Lower lobe of right lung (tissue), 2 donors: ENCODE data around the gene OPALIN. TPM values are rescaled to one million over a fixed set of nuclear protein-coding genes. Genes with fewer than 3 reads are reported as not detected.

Source experiments
- ATAC-seq, 2 donors: fragments of 200-7000 bp; cut with Tn5 transposase; one replicate each; pipeline ENCODE4 v1.9.1; 2020 to 2022; ENCODE audit warnings: mild to moderate bottlenecking in 2 of 2, moderate library complexity in 2 of 2
- DNase-seq: peaks from one replicate; pipeline ENCODE4 v3.0.0-alpha.2; 2020
- H3K27ac ChIP-seq: fragments of 200-600 bp; one replicate; pipeline ENCODE4 v1.8.0; 2022
- H3K27me3 ChIP-seq: fragments of 200-600 bp; one replicate; pipeline ENCODE4 v1.8.0; 2022; ENCODE audit warnings: low read depth
- H3K36me3 ChIP-seq: fragments of 200-600 bp; one replicate; pipeline ENCODE4 v1.8.0; 2022; ENCODE audit warnings: mild to moderate bottlenecking
- H3K4me1 ChIP-seq: fragments of 200-600 bp; one replicate; pipeline ENCODE4 v1.8.0; 2022
- H3K4me3 ChIP-seq: fragments of 200-600 bp; one replicate; pipeline ENCODE4 v1.8.0; 2022; ENCODE audit warnings: mild to moderate bottlenecking
- H3K9me3 ChIP-seq: fragments of 200-600 bp; one replicate; pipeline ENCODE4 v1.8.0; 2022
- intact Hi-C: fragments of 100-400 bp; cut with DNase I; formaldehyde crosslinking; loops from one replicate; pipeline ENCODE4 v1.11.0; 2022
- long read RNA-seq: library from polyadenylated mRNA; unstranded; transcript quantifications from one replicate; pipeline ENCODE4 v2.0.0, GENCODE V29; 2021
- total RNA-seq: library from RNA; stranded (reverse); fragmentation: NEBNext Ultra II Directional; extraction: Animal tissue kit (Norgen Biotek cat#: 25700); gene quantifications from one replicate; pipeline ENCODE4 v1.2.1, GENCODE V29; 2021
- TF ChIP-seq, protein P1 (sequence below): fragments of 200-600 bp; IDR thresholded peaks from one replicate; pipeline ENCODE4 v1.8.0; 2022; ENCODE audit warnings: antibody characterized with exemption, mild to moderate bottlenecking
- donor health status: DM: no; HTN: yes; CAD: no; lungs with severe emphysema.

OPALIN gene, protein sequence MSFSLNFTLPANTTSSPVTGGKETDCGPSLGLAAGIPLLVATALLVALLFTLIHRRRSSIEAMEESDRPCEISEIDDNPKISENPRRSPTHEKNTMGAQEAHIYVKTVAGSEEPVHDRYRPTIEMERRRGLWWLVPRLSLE
- total RNA-seq, result not detected
- long read RNA-seq, result 0 reads

DNA sequence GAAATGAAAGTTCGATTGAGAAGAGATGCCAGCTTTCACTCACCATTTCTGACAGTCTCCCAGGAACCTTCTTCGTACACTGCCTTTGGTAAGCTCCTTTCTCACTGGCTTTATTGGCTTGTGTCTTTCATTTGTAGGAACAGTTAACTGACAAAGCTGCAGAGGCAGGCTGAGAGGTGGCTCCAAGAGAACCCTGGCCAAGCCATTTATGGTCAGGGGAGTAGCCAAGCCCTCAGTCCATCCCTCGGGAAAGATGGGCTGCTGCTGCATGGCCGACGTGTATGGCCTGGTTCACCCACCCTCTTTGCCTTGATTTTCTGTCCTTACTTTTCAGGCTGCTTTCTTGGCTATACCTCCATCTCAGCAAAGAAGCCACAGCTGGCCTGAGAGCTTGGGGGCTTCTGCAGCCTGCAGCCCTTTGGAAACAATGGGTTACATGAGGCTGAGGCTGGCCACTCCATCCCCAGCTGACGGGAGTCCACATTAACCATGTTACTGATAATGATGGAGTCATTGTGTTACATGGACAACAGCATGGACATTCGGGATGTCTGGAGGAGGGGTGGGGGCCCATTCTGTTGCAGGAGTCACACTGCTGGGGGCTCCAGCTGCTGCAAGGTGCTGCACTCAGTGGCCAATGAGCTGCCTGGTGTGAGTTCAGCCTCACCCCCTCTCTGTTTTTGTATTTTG is at the start of gene OPALIN:
OPALIN (minus strand) TSS at position 152 of the 690 bp plus-strand sequence; CDS start at position 46, 106 bp downstream.
- no peaks in the 10 kb centered on the region for H3K4me1 ChIP-seq
- intact Hi-C loops, result no loop called here
- no peak within 1 kb of the TSS for H3K27ac ChIP-seq
- no peak within 1 kb of the TSS for H3K4me3 ChIP-seq
- no peaks in the 10 kb centered on the region for H3K36me3 ChIP-seq
- H3K27me3 ChIP-seq, result peaks cover 13% of the 10 kb centered on the region
- DNase-seq (no peak), ATAC-seq (no peak)
- TF ChIP-seq, protein P1, sequence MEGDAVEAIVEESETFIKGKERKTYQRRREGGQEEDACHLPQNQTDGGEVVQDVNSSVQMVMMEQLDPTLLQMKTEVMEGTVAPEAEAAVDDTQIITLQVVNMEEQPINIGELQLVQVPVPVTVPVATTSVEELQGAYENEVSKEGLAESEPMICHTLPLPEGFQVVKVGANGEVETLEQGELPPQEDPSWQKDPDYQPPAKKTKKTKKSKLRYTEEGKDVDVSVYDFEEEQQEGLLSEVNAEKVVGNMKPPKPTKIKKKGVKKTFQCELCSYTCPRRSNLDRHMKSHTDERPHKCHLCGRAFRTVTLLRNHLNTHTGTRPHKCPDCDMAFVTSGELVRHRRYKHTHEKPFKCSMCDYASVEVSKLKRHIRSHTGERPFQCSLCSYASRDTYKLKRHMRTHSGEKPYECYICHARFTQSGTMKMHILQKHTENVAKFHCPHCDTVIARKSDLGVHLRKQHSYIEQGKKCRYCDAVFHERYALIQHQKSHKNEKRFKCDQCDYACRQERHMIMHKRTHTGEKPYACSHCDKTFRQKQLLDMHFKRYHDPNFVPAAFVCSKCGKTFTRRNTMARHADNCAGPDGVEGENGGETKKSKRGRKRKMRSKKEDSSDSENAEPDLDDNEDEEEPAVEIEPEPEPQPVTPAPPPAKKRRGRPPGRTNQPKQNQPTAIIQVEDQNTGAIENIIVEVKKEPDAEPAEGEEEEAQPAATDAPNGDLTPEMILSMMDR, result no peak
- H3K9me3 ChIP-seq, result no peaks in the 10 kb centered on the region

DNA sequence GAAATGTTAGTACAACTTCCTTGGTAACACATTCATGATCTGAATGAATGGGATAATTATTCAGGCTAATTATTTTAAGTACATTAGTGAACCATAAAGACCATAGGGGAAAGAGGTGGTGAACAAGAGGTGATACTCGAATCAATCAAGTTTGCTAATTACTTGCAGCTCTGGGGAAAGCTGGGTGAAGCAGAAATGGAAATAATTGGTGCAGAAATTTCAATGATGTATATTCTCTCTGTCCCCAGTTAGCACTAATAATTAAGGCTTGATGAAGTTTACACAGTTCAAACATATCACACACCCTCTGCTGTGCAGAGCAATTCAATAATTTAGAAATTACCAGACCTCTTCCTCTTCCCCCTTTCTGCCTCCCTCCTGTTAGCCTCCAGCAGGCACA is 49.4 kb upstream of the OPALIN start:
- H3K36me3 ChIP-seq, result no peaks in the 10 kb centered on the region
- TF ChIP-seq, protein P1, result no peak
- no peak overlapping the region for H3K27ac ChIP-seq
- no peaks in the 10 kb centered on the region for H3K4me1 ChIP-seq
- ATAC-seq, result no peak
- H3K4me3 ChIP-seq, result no peak overlapping the region
- H3K9me3 ChIP-seq, result no peaks in the 10 kb centered on the region
- H3K27me3 ChIP-seq, result peaks cover 43% of the 10 kb centered on the region
- DNase-seq, result no peak
- intact Hi-C loops, result no loop called here

DNA sequence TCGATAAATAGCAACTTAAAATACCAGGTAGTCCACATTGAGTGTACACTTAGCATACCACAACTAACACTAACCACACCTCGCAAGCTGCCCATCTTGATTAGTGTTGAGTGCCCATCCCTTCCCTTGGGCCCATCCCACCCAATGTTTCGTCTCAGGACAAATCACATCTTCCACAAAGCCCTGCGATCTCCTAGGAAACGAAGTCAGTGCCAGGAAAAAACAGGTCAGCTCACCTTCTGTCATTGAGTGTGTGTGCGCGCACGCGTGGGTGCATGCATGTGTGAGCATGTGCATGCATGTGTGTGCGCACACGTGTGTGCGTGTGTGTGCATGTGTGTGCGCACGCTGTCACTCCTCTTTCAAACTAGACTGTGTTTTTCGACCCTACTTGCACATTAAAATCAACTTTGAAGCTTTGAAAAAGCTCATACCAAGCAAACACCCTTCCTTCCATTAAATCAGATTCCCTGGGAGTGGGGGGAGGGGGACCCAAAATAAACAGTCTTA is 48.8 kb upstream of the OPALIN start:
- Histone ChIP-seq H3K27ac (no peak overlapping the region), H3K4me1 (no peaks in the 10 kb centered on the region), H3K27me3 (peaks cover 46% of the 10 kb centered on the region), H3K36me3 (no peaks in the 10 kb centered on the region), H3K9me3 (no peaks in the 10 kb centered on the region), H3K4me3 (no peak overlapping the region)
- intact Hi-C loops, result no loop called here
- TF ChIP-seq, protein P1, result no peak
- ATAC-seq (no peak), DNase-seq (no peak)

DNA sequence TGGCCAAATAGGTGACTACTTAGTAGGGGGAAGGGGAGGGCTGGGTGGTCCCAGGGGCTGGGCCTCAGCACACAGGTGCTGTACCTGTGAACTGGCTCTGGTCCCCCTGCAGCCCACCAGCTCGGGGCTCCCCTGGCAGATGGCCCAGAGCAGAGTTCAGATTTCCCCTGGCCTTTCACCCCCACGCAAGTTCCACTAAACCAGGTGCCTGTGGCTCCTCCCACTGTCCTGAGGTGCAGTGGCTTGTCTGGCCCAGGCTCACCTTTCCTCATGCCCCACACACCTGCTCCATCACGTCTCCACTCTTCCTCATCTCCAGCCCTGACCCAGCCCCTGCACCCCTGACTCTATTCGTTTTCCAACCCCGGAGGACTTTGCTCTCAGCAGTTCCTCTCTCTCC is 47.3 kb upstream of the OPALIN start:
- no peak overlapping the region for H3K27ac ChIP-seq
- no peak overlapping the region for H3K4me3 ChIP-seq
- DNase-seq (no peak), ATAC-seq (no peak)
- no peaks in the 10 kb centered on the region for H3K4me1 ChIP-seq
- H3K9me3 ChIP-seq, result no peaks in the 10 kb centered on the region
- TF ChIP-seq, protein P1, result no peak
- H3K36me3 ChIP-seq, result no peaks in the 10 kb centered on the region
- peaks cover 46% of the 10 kb centered on the region for H3K27me3 ChIP-seq
- intact Hi-C loops, result no loop called here

DNA sequence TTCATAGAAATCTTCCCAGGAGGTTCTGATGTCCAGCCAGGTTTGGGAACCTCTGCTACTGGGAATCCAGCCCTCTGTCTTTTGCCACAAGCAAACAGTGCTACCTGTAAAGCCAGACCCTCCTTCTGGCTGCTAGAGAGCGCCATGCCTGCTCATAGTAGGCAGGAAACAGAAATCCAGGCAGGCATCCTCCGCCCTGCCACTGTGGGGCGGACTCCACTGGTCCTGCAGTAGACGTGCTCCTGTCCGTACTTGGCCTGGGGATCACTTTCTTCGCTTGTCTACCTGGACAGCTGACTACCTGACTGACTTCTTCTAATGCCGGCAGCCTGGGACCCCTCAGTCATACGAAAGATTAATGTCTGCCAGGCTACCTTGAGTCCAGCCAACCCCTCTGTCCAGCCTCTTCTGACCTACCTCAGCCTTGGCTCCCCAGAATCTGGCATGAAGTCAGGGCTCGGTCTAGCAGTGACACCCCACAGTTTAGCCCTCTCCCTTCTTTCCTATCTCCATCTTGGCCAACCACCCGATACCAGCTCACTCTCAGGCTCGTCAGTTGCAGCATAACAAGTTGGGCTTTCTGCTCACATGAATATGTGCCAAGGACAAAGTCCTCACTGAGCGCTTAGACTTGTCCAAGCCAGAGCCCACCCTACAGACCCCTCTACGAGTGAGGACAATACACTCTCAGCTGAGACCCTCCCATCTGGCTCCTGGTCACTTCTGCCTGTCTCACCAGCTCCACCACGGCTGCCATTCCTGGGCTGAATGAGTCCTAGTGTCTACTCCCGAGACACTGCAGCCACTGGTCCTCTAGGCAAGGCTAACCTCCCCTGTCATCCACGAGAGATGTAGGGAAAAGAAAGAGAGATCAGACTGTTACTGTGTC is 43.9 kb upstream of the OPALIN start:
- Histone ChIP-seq H3K36me3 (no peaks in the 10 kb centered on the region), H3K4me1 (no peaks in the 10 kb centered on the region), H3K27me3 (peaks cover 28% of the 10 kb centered on the region), H3K4me3 (no peak overlapping the region), H3K27ac (no peak overlapping the region), H3K9me3 (no peaks in the 10 kb centered on the region)
- DNase-seq (no peak), ATAC-seq (no peak)
- intact Hi-C loops, result no loop called here
- TF ChIP-seq, protein P1, result no peak
